Fibroblast of skin of back (primary cell): ENCODE data around the gene UBE2F.
"Not testable (repeated sequence)": the region's sequence is repeated elsewhere in the genome, so short reads cannot be mapped to it uniquely, and the experiment has no call there.

Experiments used
- DNase-seq: peaks from one replicate; pipeline ENCODE4 v3.0.0-alpha.2; 2013

UBE2F gene

DNA sequence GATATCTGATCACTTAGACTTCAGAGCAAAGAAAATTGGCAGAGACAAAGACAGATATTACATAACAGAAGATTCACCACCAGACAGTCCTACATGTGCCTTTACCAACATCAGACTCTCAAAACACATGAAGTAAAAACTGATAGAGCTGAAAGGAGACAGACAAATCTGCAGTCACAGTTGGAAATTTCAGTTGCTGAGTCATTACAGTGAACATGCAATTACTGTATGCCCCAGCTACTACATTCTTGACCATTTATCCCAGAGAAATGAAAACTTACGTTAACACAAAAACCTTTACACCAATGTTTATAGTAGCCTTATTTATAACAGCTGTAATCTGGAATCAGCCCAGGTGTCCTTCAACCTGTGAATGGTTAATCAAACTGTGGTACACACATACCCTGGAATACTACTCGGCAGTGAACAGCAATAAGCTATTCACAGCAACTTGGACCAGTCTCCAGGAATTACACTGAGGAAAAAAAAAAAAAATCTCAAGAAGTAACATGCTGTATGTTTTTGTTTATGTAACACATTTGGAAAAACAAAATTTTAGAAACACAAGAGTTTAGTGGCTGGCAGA, 86.5 kb downstream of the UBE2F start:
- peak; percentile 23 for DNase-seq

DNA sequence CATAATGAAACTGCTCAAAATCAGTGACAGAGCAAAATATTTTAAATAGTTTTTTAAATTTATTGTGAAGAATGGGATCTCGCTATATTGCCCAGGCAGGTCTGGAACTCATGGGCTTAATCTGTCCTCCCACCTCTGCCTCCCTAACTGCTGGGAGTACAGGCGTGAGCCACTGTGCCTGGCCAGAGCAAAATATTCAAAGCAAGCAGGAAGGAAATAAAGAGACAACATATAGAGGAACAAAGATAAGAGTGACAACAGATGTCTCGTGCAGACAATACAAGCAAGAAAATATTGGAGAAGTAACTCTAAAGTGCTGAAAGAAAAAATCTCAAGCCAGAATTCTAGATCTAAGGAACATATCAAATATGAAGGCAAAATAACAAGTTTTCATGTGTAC, 89.0 kb downstream of the UBE2F start:
- no peak for DNase-seq

DNA sequence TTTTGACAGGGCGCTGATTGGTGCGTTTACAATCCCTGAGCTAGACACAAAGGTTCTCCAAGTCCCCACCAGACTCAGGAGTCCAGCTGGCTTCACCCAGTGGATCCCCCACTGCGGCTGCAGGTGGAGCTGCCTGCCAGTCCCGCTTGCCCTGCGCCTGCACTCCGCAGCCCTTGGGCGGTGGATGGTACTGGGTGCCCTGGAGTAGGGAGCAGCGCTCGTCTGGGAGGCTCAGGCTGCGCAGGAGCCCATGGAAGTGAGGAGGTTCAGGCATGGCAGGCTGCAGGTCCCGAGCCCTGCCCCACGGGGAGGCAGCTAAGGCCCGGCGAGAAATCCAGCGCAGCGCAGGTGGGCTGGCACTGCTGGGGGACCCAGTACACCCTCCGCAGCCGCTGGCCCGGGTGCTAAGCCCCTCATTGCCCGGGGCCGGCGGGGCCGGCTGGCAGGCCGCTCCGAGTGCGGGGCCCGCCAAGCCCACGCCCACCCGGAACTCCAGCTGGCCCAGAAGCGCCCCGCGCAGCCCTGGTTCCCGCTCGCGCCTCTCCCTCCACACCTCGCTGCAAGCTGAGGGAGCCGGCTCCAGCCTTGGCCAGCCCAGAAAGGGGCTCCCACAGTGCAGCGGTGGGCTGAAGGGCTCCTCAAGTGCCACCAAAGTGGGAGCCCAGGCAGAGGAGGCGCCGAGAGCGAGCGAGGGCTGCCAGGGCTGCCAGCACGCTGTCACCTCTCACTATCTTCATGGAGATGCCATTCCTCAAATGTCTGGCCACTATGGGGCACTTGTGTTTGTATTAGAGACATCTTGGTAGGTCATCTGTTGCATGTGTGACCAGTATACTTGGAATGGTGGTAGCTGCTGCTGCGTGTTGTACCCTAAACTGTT, 91.1 kb downstream of the UBE2F start:
- not testable (repeated sequence) for DNase-seq

DNA sequence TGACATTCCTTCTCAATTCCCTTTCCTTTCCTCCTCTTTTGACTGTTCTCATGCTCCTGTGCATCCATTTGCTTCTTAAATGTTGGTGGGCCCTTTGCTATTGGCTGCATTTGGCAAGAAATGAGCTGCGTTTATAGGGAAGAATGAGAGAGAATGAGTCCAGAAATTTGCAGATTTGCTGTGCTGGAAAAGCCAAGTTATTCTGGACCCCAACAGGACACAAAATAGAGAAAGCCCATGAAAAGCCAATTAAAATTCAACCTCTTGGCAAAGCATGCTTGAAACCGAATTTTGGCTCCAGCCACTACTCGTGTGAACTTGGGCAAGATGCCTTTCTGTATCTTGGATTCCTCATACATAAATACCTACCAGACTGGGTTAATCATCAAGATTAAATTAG, 92.7 kb downstream of the UBE2F start:
- DNase-seq = no peak

DNA sequence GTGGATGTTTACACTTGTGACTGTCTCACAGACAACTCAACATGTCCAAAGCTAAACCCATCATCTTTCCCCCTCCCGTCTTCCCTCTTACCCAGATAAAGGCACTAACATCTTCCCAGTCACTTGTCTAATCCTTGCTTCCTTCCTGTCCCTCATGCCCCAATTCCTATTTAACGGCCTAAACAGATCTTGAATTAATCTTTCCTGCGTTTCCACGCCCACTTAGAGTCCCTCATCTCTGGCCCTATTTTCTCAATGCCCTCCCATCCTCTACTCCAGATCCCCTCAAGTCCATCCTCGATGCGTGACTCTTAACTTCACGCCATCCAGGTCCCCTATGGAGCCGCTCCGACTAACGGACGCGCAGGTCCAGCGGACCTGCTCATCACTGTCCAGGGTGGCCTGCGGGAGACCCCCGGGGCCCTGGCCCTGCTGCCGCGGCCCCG, 93.3 kb downstream of the UBE2F start:
- DNase-seq = peak; percentile 26

DNA sequence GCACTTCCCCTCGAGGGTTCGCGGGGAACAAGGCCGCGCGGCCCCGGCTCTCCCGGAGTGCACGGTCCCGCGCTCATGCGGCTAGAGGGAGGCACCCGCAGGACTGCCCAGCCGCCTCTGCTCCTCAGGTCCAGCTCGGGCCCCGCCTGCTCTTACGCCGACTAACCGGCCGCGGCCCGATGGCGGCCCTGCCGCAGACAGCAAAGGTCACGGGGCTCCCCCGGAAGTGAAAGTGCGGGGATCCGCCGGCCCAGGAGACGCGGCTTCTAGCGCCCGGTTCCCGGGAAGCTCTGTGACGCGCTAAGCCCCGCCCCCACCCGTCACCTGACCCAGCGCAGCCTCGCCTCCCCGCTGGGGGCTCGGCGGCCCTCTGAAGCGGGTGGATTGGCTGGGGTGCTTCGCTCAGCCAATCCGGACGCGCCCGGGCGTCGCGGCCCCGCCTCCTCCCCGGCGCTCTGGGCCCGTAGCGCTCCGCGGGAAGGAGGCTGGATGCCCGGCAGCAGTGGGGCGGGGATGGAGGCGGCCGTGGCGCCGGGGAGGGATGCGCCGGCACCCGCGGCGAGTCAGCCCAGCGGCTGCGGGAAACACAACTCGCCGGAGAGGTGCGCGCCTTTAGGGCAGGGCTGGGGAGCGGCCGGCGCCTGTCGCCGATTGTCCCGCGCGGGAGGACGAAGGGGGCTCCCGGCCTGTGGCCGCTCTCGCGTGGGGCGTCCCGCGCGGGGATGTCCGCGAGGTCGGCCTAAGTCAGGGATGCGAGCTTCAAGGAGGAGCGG, 93.9 kb downstream of the UBE2F start, which contains the start of gene SCLY:
Gene SCLY (plus strand): TSS at position 460 of the 773 bp plus-strand sequence. CDS start 54 bp downstream, at position 514.
- DNase-seq = peak; percentile 98

DNA sequence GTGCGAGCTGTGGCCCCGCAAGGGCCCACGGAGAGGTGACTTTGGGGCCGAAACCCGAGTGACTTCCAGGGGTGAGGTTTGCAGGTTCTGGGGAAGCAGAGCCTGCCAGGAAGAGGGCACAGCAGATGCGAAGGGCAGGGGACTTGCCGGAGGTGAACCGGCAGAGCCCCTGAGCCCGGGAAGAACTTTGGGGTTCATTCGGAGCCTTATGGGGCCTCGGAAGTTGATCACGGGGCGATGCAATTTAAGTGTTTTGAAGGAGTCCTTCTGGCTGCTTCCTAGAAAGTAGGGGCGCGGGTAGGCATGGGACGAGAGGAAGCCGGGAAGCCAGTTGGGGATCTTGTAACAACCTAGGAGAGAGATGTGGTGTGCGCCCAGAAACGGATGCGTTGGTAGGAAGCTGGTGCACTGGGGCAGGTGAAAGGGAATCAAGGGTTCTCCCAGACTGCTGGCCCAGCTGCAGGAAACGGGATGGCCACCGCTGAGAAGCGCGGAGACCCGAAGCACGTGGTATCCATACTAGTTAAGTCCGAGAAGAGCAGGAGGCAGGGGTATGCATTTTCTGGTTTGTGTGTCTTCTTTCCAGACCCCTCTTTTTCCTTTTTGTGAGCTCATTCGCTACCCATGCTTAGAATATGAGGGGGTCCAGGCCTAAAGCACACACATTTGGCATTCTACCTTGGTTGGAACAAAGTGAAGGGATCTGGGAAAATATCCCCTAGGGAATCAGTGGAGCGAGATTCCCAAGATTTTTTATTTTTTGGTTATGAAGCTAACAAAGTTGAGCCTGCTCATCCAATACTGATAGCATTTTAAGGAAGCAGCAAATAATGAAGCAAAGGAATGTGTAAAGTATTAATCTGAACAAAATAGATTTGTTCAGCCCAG, 94.7 kb downstream of the UBE2F start:
- peak; percentile 37 for DNase-seq

DNA sequence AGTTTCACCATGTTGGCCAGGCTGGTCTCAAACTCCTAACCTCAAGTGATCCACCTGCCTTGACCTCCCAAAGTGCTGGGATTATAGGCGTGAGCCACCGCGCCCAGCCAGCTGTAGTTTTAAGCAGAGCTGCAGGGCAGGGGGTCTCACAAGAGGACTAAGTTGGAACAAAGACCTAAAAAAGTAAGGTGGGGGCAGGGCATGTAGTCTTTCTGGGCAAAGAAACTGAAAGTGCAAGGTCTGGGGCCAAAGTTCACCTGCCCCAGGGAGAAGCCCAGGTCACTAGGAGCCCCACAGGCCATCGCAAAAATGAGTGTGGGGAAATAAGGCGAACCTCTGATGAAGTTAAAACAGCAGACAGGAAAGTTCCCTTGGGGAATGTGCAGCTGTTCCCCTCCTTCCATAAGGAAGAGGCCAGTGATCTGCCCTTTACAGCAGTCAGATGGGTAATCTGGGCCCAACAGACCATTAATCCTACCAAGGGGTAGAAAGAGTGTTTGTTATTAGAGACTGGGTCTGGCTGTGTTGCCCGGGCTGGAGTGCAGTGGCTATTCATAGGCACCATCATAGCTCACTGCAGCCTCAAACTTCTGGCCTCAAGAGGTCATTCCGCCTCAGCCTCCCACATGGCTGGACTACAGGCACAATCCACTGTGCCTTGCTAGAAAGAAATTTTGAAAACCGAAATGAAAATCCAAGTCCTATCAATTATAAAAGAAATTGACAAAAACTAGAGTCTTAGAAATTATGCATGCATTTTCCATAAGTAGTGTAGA, 96.8 kb downstream of the UBE2F start:
- DNase-seq = no peak

DNA sequence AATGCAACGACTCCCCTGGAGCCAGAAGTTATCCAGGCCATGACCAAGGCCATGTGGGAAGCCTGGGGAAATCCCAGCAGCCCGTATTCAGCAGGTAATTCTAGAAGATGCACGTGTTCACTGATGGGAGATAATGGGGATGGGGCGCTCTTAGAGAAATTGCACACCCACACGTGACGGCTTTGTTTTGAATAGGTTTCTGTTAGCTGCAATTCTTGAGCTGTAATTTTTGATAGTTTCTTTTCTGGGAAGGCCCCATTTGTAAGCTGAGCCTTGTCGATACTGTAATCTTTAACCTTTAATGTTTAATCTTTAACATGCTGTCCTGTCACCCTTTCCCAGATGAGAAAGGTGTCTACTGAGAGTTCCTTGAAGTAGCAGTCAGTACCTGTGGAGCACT, 97.6 kb downstream of the UBE2F start:
- DNase-seq = no peak

DNA sequence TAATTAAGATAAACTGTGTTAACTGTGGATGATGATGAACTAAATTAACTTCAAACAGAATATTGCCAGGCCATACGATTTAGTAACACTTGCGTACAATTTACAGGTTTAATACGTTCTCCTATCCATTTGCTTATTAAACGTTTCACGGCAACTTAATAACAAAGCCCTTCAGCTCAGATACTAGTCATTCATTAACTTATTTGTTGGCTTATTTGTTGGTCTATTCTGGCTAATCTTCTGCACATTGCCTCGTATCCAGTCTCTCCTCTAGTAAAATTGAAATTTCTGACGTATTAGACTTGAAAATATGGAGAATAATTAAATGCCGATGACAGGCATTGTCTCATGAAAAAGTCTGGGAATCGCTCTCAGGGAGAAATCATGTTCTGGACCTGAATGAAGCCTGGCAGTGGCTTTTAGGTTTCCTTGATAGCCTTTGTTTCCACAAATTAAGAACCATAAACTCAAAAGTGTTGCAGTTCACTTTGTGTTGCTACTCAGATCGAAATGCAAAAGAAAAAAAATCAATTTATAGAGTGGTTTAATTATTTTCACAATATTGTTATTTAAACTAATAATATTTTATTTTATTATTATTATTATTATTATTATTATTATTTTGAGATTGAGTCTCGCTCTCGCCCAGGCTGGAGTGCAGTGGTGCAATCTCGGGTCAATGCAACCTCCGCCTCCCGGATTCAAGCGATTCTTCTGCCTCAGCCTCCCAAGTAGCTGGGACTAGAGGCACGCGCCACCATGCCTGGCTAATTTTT, 98.4 kb downstream of the UBE2F start:
- DNase-seq = no peak

DNA sequence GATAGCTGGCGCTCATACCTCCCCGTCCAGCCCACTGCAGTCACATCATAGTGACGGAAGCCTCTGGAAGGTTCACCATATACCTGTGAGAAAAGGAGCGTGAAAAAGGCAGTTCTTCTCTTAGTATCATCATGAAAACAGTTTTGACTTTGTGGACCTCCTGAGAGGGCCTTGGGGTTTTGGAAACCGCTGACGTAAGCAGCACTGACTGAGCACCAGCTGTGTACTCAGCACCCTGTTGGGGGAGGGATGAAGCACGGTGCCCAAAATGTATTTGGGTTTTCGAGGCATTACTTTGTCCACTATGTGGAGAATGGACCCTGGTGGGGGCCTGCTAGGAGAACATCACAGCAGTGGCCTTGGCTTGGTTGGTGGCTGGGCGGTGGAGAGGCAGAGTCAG, 99.4 kb downstream of the UBE2F start:
- no peak for DNase-seq

DNA sequence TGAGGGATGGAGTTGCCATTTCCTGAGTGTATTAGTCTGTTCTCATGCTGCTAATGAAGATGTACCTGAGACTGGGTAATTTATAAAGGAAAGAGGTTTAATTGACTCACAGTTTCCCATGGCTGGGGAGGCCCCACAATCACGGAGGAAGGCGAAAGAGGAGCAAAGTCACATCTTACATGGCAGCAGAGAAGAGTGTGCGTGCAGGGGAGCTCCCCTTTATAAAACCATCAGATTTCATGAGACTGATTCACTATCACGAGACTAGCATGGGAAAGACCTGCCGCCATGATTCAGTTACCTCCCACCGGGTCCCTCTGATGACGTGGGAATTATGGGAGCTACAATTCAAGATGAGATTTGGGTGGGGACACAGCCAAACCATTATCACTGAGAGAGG, 99.9 kb downstream of the UBE2F start:
- not testable (repeated sequence) for DNase-seq

DNA sequence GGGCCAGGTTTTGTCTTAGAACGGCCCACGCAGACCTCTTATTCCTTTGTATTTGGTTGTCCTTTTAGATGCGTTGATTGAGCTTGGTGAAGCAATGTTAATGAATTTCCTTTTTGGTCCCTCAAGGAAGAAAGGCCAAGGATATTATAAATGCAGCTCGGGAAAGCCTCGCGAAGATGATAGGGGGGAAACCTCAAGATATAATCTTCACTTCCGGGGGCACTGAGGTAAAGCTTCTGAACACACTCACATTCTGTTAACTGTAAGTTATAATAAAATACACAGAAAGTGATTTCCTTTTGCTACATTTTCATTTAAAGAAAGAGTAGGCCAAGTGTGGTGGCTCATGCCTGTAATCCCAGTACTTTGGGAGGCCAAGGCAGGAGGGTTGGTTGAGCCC, 101.1 kb downstream of the UBE2F start:
- no peak for DNase-seq

DNA sequence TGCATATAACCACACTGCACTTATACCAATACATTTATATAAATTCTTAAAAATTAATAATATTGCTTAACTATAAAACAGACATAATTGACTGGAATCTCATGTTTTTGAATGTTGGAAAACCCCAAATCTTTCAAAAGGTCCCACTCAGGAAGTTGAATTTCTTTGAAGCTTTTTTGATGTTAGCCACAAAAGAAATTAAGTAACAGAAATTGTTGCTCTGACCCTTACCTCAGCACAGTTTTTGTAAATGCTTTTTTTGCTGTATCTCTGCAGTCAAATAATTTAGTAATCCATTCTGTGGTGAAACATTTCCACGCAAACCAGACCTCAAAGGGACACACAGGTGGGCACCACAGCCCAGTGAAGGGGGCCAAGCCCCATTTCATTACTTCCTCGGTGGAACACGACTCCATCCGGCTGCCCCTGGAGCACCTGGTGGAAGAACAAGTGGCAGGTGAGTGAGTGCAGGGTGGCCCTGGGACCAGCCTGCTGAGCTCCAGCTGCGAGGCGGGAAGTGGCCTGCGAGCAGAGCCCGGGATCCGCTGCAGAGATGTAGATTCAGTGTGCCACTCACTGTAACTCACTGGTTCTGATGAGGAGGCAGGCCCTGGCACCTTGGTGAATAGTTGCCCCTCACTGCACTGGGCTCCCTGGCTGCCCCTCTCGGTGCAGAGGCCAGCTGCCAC, 102.4 kb downstream of the UBE2F start:
- DNase-seq = no peak

DNA sequence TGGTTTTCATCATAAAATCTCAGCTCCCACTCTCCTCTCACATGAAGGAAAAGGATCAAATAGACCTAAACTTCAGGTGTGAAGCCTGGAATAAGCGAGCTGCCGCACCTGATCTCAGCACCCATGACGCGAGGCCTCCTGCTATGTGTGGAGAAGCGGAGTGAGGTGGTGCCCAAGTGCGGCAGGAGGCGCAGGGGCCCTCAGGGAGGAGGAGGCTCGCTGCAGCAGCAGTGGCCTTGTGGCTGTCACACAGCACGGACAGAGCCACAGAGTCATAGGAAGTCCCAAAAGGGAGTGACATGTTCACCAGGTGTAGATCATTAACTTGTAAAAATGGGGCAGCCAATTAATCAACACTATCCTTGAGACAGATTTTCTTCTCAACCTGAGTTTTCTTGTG, 103.1 kb downstream of the UBE2F start:
- no peak for DNase-seq

DNA sequence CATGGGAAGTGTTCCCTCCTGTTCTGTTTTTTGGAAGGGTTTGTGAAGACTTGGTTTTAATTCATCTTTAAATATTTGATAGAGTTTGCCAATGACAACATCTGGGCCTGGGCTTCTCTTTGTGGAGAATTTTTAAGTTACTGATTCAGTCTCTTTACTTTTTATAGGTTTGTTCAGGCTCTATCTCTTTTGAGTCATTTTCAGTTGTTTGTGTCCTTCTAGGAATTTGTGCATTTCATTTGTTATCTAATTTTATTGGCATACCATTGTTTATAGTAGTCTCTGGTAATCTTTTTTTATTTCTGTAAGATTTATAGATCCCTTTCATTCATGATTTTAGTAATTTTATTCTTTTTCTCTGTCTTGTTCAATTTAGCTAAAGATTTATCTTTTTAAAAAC, 108.6 kb downstream of the UBE2F start:
- DNase-seq = no peak

DNA sequence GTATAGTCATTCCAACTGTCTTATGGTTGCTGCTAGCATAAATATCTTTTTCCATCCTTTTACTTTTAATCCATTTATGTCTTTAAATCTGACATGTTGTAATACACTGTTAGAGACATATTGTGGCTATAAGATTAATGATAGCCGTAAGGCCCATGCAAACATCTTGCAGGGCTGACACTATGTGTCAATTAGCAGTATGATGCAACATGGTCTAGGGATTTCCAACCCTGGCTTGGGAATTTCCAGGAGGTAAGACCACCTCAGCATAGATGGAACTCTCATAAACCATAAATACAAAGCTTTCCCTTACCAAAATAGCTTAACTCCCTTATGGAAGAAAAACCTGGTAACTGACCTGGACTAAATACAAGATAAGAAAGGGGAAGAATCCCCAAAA, 110.5 kb downstream of the UBE2F start:
- no peak for DNase-seq

DNA sequence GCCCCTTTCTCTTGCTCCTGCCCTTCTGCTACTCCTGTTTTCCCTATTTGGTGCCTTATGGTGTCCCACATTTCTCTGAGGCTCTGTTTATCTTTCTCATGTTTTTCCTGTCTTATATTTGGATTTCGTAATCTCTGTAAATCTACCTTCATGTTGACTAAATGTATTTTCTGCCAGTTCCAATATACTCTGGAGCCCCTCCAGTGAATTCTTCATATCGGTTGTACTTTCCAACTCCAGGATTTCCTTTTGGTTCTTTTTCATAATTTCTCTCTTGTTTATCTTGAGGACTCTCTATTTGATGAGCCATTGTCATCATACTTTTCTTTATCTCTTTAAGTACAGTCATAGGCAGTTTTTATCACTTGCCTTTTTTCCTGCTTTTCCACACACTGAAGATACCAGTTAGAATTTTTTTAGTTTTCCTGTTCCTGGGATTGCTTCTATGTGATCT, 113.1 kb downstream of the UBE2F start:
- DNase-seq = no peak

DNA sequence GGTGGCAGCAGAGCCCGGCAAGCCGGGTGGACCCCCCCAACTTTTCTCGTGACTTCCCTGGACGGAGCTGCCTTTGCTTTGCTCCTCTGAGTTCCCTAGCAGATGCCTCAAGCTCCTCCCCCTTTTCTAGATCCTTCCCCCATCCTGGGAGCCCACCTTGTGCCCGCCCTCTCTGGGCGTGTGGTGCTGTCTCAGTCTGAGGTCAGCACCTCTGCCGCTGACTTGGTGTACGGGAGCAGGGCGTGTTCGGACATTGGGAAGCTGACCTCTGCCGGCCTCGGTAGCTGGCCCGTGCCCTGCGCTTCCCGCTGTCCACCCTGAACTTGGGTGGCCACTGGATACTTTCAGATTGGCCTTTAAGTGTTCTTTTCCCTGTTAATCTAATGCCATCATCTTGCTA, 113.7 kb downstream of the UBE2F start:
- no peak for DNase-seq

DNA sequence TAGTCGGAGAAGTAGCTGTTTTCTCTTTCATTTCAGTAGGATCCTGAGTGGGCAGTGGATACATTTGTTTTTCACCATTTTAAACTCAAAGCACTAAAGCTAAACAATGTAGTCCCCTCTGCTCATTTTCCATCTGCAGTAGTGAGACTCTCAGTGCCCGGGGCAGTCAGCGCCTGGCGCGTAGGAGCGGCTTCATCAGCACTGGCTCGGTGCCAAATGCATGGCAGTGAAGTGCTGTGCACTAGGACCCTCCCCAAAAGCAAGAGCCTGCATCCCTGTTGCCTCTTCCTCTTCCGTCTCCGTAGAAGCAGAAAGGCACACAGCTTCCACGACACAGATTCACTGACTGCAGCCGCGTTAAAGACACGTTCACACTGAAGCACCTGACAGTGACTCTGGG, 114.3 kb downstream of the UBE2F start:
- DNase-seq = no peak
